Effector memory CD4-positive, alpha-beta T cell (primary cell): ENCODE measurements around the gene HOXD4.

ENCODE experiments used
- DNase-seq, 3 donors: peaks; one replicate each; pipeline ENCODE4 v3.0.0-alpha.2; 2020
- H3K27ac ChIP-seq: 2 replicates; pipeline ENCODE4 v1.7.0; 2013; ENCODE audit warnings: mild to moderate bottlenecking, low read length, moderate library complexity; ENCODE audit not compliant: insufficient read depth, poor library complexity, severe bottlenecking
- H3K27me3 ChIP-seq: replicated peaks from 2 replicates; pipeline ENCODE4 v1.7.0; 2013; ENCODE audit warnings: mild to moderate bottlenecking, low read length; ENCODE audit not compliant: insufficient read depth, control insufficient read depth, poor library complexity, severe bottlenecking
- H3K36me3 ChIP-seq: 2 replicates; pipeline ENCODE4 v1.7.0; 2013; ENCODE audit warnings: mild to moderate bottlenecking, low read length, moderate library complexity; ENCODE audit not compliant: control insufficient read depth, insufficient read depth
- H3K4me1 ChIP-seq: 2 replicates; pipeline ENCODE4 v1.7.0; 2013; ENCODE audit warnings: low read length, mild to moderate bottlenecking; ENCODE audit not compliant: control insufficient read depth, insufficient read depth, poor library complexity, severe bottlenecking
- H3K4me3 ChIP-seq: 2 replicates; pipeline ENCODE4 v1.7.0; 2013; ENCODE audit warnings: low read length, low read depth, mild to moderate bottlenecking; ENCODE audit not compliant: insufficient read depth, poor library complexity, severe bottlenecking
- H3K9me3 ChIP-seq: 2 replicates; pipeline ENCODE4 v1.7.0; 2013; ENCODE audit warnings: mild to moderate bottlenecking, low read length, moderate library complexity; ENCODE audit not compliant: control insufficient read depth

The HOXD4 gene

GRCh38 chr2:176106581-176107539 lies 44.5 kb upstream of the HOXD4 start, which contains the start of gene HOXD11:
TSS of gene HOXD11 (plus strand) at chr2:176107280. CDS start at chr2:176107356, 76 bp downstream.
- H3K36me3 ChIP-seq = no peaks in the 10 kb centered on the region
- DNase-seq = no peak
- peaks cover 12% of the 10 kb centered on the region for H3K4me1 ChIP-seq
- no peak within 1 kb of the TSS for H3K27ac ChIP-seq
- H3K9me3 ChIP-seq = no peaks in the 10 kb centered on the region
- H3K4me3 ChIP-seq = peak within 1 kb of the TSS; percentile 32
- peaks cover 90% of the 10 kb centered on the region for H3K27me3 ChIP-seq

DNA sequence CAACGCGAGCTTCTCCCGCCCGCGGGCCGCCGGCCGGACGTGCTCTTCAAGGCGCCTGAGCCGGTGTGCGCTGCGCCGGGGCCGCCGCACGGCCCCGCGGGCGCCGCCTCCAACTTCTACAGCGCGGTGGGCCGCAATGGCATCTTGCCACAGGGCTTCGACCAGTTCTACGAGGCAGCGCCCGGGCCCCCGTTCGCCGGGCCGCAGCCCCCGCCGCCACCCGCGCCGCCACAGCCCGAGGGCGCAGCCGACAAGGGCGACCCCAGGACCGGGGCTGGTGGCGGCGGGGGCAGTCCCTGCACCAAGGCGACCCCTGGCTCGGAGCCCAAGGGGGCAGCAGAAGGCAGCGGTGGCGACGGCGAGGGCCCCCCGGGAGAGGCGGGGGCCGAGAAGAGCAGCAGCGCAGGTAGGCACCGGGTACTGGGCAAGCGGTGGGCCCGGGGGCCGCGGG lies 43.6 kb upstream of the HOXD4 start:
- Histone ChIP-seq H3K27me3 (peaks cover 90% of the 10 kb centered on the region), H3K27ac (no peak overlapping the region), H3K4me3 (no peak overlapping the region), H3K9me3 (no peaks in the 10 kb centered on the region), H3K36me3 (no peaks in the 10 kb centered on the region), H3K4me1 (peaks cover 12% of the 10 kb centered on the region)
- no peak for DNase-seq

DNA sequence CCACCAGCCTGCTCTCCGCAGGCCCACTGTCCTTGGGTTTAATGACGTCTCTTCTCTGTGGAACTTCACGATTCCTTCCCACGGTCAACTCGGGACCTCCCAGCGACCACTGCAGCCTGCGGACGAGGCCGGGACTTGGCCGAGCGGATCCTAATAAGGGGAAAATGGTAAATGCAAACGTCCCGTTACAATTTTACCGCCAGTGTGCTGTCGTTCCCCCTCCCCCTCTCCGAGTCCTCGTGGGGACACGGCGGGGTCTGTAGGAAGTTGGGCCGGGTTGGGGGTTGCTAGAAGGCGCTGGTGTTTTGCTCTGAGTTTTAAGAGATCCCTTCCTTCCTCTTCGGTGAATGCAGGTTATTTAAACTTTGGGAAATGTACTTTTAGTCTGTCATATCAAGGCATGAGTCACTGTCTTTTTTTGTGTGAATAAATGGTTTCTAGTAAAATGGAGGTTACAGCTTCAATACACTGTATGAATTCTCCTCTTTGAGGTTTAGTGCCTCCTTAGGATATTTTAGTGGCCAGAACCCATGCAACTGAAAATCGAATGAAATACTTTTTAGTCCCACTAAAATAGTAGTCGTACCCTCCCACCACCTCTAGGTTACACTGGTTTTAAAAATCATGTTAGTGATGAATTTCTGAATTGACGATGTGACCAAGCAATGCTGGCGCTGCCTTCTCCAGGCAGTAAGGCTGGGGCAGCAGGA lies 42.0 kb upstream of the HOXD4 start:
- H3K27ac ChIP-seq = no peak overlapping the region
- peaks cover 12% of the 10 kb centered on the region for H3K4me1 ChIP-seq
- no peaks in the 10 kb centered on the region for H3K9me3 ChIP-seq
- no peaks in the 10 kb centered on the region for H3K36me3 ChIP-seq
- H3K27me3 ChIP-seq = peaks cover 89% of the 10 kb centered on the region
- H3K4me3 ChIP-seq = no peak overlapping the region
- no peak for DNase-seq

- DNase-seq = no peak
- Histone ChIP-seq H3K4me1 (peaks cover 12% of the 10 kb centered on the region), H3K36me3 (no peaks in the 10 kb centered on the region), H3K27ac (no peak overlapping the region), H3K4me3 (no peak overlapping the region), H3K9me3 (no peaks in the 10 kb centered on the region), H3K27me3 (peaks cover 89% of the 10 kb centered on the region)
Observed at GRCh38 chr2:176109946-176110345, 41.4 kb upstream of the HOXD4 start.

GRCh38 chr2:176110415-176111308 lies 40.7 kb upstream of the HOXD4 start:
- H3K4me1 ChIP-seq = peaks cover 12% of the 10 kb centered on the region
- H3K9me3 ChIP-seq = no peaks in the 10 kb centered on the region
- no peak overlapping the region for H3K4me3 ChIP-seq
- DNase-seq = no peak
- H3K27me3 ChIP-seq = peaks cover 89% of the 10 kb centered on the region
- H3K27ac ChIP-seq = no peak overlapping the region
- no peaks in the 10 kb centered on the region for H3K36me3 ChIP-seq

DNA sequence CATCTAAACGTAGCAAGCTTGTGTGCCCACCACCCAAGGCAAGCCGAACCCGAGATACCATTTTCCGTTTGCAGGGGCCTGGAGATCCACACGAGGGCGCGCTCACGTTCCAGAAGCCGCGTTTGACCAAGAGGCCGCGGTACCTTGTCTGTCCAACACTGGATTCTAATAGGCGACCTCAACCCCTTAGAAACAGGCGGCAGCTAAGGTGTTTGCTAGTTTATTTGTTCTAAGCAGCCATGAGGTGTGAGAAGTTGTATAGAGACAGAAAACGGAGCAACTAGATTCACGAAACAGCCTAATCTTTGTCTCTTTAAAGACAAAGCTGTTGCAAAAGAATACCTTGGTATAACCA lies 40.1 kb upstream of the HOXD4 start:
- Histone ChIP-seq H3K9me3 (no peaks in the 10 kb centered on the region), H3K27me3 (peaks cover 89% of the 10 kb centered on the region), H3K4me3 (no peak overlapping the region), H3K36me3 (no peaks in the 10 kb centered on the region), H3K4me1 (peaks cover 12% of the 10 kb centered on the region), H3K27ac (no peak overlapping the region)
- no peak for DNase-seq

DNA sequence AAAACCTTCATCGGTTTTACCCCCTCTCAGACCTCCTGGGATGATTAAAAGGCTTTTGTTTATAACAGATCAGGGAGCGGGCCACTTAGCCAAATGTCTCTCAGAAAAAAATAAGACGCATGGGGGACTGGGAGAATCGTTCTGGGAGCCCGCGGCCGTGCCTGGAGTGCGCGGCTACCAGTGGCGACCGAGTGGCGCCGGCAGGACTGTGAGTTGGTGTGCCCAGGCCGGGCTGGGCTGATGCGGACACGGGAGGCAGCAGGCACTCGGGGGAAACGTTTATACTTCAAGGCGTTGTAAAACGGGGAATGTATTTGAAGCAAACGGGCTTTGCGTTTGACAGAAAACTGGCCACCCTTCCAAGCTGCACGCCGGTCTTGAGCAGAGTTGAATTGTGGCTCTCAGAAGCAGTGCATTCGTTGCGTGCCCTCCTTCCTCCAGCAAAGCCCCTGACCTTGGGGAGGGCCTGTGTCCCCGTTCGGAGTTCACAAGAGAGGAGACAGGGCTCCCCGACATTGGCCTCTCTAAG lies 39.4 kb upstream of the HOXD4 start:
- Histone ChIP-seq H3K27me3 (peaks cover 89% of the 10 kb centered on the region), H3K4me1 (peaks cover 8% of the 10 kb centered on the region), H3K9me3 (no peaks in the 10 kb centered on the region), H3K36me3 (no peaks in the 10 kb centered on the region), H3K4me3 (no peak overlapping the region), H3K27ac (no peak overlapping the region)
- no peak for DNase-seq

- Histone ChIP-seq H3K4me1 (peaks cover 5% of the 10 kb centered on the region), H3K27me3 (peaks cover 91% of the 10 kb centered on the region), H3K27ac (no peak overlapping the region), H3K9me3 (no peaks in the 10 kb centered on the region), H3K36me3 (no peaks in the 10 kb centered on the region), H3K4me3 (no peak overlapping the region)
- DNase-seq = no peak
Observed at GRCh38 chr2:176112375-176113302, 38.7 kb upstream of the HOXD4 start.
